ENCODE results near the gene MRPL18.

DNA sequence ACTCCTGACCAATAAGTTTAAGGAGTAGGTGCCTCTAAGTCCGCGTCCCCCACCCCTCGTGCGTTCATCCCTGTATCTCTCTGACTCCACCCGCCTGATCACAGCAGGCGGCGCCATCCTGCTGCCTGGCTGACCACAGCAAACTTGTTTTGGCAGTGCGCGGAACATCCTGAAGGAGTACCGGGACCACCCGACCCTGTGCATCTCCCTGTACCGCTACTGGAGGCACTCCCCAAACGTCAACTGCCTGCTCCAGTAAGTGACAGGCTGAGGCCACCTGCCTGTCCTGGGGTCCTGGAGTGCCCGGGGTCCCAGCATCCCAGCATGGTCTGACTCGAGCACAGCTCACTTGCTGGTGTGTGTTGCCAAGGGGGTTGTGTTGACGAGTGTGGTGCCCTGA lies 28.8 kb downstream of the MRPL18 start:
- TF ChIP-seq CTCF (IDR thresholded peaks at IDR 0.05; ENCODE audit: insufficient read depth, low read length) (no peak), GABPA (IDR thresholded peaks at IDR 0.05; ENCODE audit: low read depth) (no peak), POLR2AphosphoS5 (IDR thresholded peaks at IDR 0.05; ENCODE audit: low read depth) (no peak), REST (IDR thresholded peaks at IDR 0.05; ENCODE audit: insufficient replicate concordance, low read depth) (no peak), SPI1 (IDR thresholded peaks at IDR 0.05; ENCODE audit: borderline replicate concordance, low read depth) (no peak)
